Body of pancreas (tissue), 4 donors: ENCODE results near the gene CCT8.

Experiments
- CTCF ChIP-seq, 7 experiments: fragments of 450-650 bp in 4 of 7; fragments of 200-600 bp in 3 of 7; sonication (generic) in 3 of 7; IDR thresholded peaks; one replicate each; pipeline ENCODE4 v1.5.1; 2016 to 2019; ENCODE audit warnings: antibody characterized with exemption in 7 of 7
- POLR2A ChIP-seq, 3 donors: fragments of 450-650 bp; IDR thresholded peaks; one replicate each; pipeline ENCODE4 v1.6.1; 2016; ENCODE audit warnings: antibody characterized with exemption in 3 of 3, mild to moderate bottlenecking in 2 of 3

DNA sequence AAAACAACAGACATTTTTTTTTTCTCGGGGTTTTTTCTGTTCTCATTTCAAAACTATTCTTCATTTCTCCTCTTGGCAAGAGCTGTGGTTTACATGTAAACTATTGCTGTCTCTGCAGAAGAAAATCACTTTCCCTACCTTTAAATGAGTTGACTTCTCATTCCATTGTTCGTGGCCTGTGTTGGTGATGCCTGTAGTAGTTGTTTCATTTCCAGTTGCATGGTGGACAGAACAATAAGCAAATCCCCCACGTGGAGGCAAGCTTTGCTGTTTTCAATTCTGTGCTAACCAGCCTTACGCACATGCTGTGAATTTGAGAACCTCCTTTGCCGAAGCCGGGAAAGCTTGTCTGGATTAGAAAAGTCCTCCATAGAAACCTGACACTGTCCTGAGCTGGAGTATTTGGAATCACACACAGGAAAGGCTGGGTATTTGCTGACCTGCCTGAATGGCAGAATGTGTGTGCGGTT is 30.8 kb upstream of the CCT8 start:
- TF ChIP-seq CTCF (IDR thresholded peaks at IDR 0.05) (no peak), POLR2A (IDR thresholded peaks at IDR 0.05) (no peak)
